Measurements from ENCODE around the gene ZNF485. TPM values are rescaled to one million over a fixed set of nuclear protein-coding genes. Genes with fewer than 3 reads are reported as not detected.
"Not testable (repeated sequence)": the region's sequence is repeated elsewhere in the genome, so short reads cannot be mapped to it uniquely, and the experiment has no call there.

ZNF485 gene
- total RNA-seq, 1 donor from 2014 or later, result 6.7 TPM

DNA sequence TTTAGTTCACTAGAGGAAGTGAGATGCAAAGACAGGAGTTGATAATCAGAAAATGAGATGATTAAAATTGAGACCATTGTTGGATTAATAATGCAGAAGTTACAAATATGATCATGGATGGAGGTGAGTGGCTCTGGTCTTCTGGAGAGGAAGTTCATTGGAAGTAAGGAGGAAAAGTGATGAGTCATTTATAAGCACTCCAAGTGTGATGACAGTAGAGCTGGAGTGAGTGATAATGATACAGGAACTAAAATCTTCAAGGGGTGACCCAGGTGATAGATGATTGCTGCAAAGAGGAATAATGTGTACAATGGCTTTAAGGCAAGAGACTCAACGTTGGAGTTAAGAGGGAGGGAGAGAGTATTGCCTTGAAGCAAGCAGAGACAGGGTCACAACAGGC, 21.7 kb downstream of the ZNF485 start:
- TF ChIP-seq, protein P1, sequence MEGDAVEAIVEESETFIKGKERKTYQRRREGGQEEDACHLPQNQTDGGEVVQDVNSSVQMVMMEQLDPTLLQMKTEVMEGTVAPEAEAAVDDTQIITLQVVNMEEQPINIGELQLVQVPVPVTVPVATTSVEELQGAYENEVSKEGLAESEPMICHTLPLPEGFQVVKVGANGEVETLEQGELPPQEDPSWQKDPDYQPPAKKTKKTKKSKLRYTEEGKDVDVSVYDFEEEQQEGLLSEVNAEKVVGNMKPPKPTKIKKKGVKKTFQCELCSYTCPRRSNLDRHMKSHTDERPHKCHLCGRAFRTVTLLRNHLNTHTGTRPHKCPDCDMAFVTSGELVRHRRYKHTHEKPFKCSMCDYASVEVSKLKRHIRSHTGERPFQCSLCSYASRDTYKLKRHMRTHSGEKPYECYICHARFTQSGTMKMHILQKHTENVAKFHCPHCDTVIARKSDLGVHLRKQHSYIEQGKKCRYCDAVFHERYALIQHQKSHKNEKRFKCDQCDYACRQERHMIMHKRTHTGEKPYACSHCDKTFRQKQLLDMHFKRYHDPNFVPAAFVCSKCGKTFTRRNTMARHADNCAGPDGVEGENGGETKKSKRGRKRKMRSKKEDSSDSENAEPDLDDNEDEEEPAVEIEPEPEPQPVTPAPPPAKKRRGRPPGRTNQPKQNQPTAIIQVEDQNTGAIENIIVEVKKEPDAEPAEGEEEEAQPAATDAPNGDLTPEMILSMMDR (IDR thresholded peaks at IDR 0.05; ENCODE audit: unreplicated experiment), result no peak
- Mint-ChIP-seq H3K4me3 (no peak overlapping the region), H3K27ac (no peak overlapping the region), H3K27me3 (ENCODE audit: low read depth) (no peaks in the 10 kb centered on the region), H3K9me3 (peaks cover 19% of the 10 kb centered on the region), H3K36me3 (no peaks in the 10 kb centered on the region), H3K4me1 (no peaks in the 10 kb centered on the region)
- DNase-seq (ENCODE audit: low spot score in 2 of 2, unreplicated experiment in 2 of 2), result no peak

GRCh38 chr10:43628956-43629355, 22.7 kb downstream of the ZNF485 start:
- DNase-seq (ENCODE audit: low spot score in 2 of 2, unreplicated experiment in 2 of 2), result no peak
- no peak overlapping the region for H3K27ac Mint-ChIP-seq
- no peak overlapping the region for H3K4me3 Mint-ChIP-seq
- TF ChIP-seq, protein P1 (IDR thresholded peaks at IDR 0.05; ENCODE audit: unreplicated experiment), result no peak
- no peaks in the 10 kb centered on the region for H3K36me3 Mint-ChIP-seq
- H3K9me3 Mint-ChIP-seq, result peaks cover 16% of the 10 kb centered on the region
- H3K27me3 Mint-ChIP-seq (ENCODE audit: low read depth), result no peaks in the 10 kb centered on the region
- H3K4me1 Mint-ChIP-seq, result no peaks in the 10 kb centered on the region

DNA sequence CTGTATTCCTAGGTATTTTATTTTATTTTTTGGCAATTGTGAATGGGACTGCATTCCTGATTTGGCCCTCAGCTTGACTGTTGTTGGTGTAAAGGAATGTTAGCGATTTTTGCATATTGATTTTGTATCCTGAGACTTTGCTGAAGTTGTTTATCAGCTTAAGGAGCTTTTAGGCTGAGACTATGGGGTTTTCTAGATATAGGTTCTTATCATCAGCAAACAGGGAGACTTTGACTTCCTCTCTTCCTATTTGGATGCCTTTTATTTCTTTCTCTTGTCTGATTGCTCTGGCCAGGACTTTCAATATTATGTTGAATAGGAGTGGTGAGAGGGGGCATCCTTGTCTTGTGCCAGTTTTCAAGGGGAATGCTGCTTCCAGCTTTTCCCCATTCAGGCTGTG, 29.6 kb downstream of the ZNF485 start:
- not testable (repeated sequence) for H3K4me1 Mint-ChIP-seq; H3K27ac Mint-ChIP-seq; H3K27me3 Mint-ChIP-seq (ENCODE audit: low read depth); DNase-seq (ENCODE audit: low spot score in 2 of 2, unreplicated experiment in 2 of 2); H3K36me3 Mint-ChIP-seq; H3K4me3 Mint-ChIP-seq
- H3K9me3 Mint-ChIP-seq, result peaks cover 68% of the 10 kb centered on the region

- no peak overlapping the region for H3K4me3 Mint-ChIP-seq
Observed at GRCh38 chr10:43640603-43641002, 34.4 kb downstream of the ZNF485 start.

GRCh38 chr10:43644252-43644651, 38.0 kb downstream of the ZNF485 start:
- TF ChIP-seq, protein P1 (IDR thresholded peaks at IDR 0.05; ENCODE audit: unreplicated experiment), result no peak
- Mint-ChIP-seq H3K27ac (no peak overlapping the region), H3K27me3 (ENCODE audit: low read depth) (no peaks in the 10 kb centered on the region), H3K4me3 (no peak overlapping the region), H3K36me3 (peaks cover 63% of the 10 kb centered on the region), H3K4me1 (peaks cover 7% of the 10 kb centered on the region), H3K9me3 (peaks cover 61% of the 10 kb centered on the region)
- DNase-seq (ENCODE audit: low spot score in 2 of 2, unreplicated experiment in 2 of 2), result no peak

More at GRCh38 chr10:43640603-43641002, 34.4 kb downstream of the ZNF485 start:
- no peaks in the 10 kb centered on the region for H3K27me3 Mint-ChIP-seq (ENCODE audit: low read depth)
- TF ChIP-seq, protein P1 (IDR thresholded peaks at IDR 0.05; ENCODE audit: unreplicated experiment), result no peak
- no peaks in the 10 kb centered on the region for H3K4me1 Mint-ChIP-seq
- peaks cover 73% of the 10 kb centered on the region for H3K9me3 Mint-ChIP-seq
- H3K36me3 Mint-ChIP-seq, result peaks cover 43% of the 10 kb centered on the region
- H3K27ac Mint-ChIP-seq, result no peak overlapping the region
- DNase-seq (ENCODE audit: low spot score in 2 of 2, unreplicated experiment in 2 of 2), result no peak

GRCh38 chr10:43645866-43646265, 39.6 kb downstream of the ZNF485 start:
- Mint-ChIP-seq H3K36me3 (peaks cover 61% of the 10 kb centered on the region), H3K4me1 (peaks cover 10% of the 10 kb centered on the region), H3K27me3 (ENCODE audit: low read depth) (no peaks in the 10 kb centered on the region), H3K4me3 (no peak overlapping the region), H3K27ac (no peak overlapping the region), H3K9me3 (peaks cover 51% of the 10 kb centered on the region)
- TF ChIP-seq, protein P1 (IDR thresholded peaks at IDR 0.05; ENCODE audit: unreplicated experiment), result no peak
- DNase-seq (ENCODE audit: low spot score in 2 of 2, unreplicated experiment in 2 of 2), result no peak

Measured in mesothelial cell of epicardium (in vitro differentiated cells).